K562 (cell line): ENCODE measurements around the gene ZKSCAN4. TPM values are rescaled to one million over a fixed set of nuclear protein-coding genes. Genes with fewer than 3 reads are reported as not detected.

Source experiments
- BRCA1 ChIP-seq, 2 experiments: fragments of 450-650 bp in 1 of 2; sonication (generic) in 1 of 2; formaldehyde crosslinking in 1 of 2; IDR thresholded peaks; 2 replicates each; pipeline versions ENCODE4 v1.5.0 to v1.6.1; 2017 to 2020; ENCODE audit warnings: mild to moderate bottlenecking in 1 of 2, missing genetic modification reagents in 1 of 2
- BRD4 ChIP-seq: fragments of 200-600 bp; sonication (generic); IDR thresholded peaks from 2 replicates; pipeline ENCODE4 v1.6.1; 2017; ENCODE audit warnings: inconsistent platforms
- CBFA2T2 ChIP-seq: fragments of 450-650 bp; conservative IDR thresholded peaks from 2 replicates; pipeline ENCODE4 v1.6.1; 2017; ENCODE audit warnings: mild to moderate bottlenecking
- ILK ChIP-seq: fragments of 450-650 bp; IDR thresholded peaks from 2 replicates; pipeline ENCODE4 v1.6.1; 2016; ENCODE audit warnings: missing genetic modification characterization, low read depth, mild to moderate bottlenecking, missing compliant biosample characterization, moderate library complexity, borderline replicate concordance
- MXI1 ChIP-seq: IDR thresholded peaks from 2 replicates; pipeline ENCODE4 v1.6.1; 2011; ENCODE audit warnings: low read depth, mild to moderate bottlenecking, improper control_type of control experiment, low read length
- NELFE ChIP-seq: IDR thresholded peaks from 2 replicates; pipeline ENCODE4 v1.6.1; 2011; ENCODE audit warnings: mild to moderate bottlenecking; ENCODE audit not compliant: insufficient read depth, insufficient read length
- POLR3G ChIP-seq: IDR thresholded peaks from 2 replicates; pipeline ENCODE4 v1.6.1; 2011; ENCODE audit not compliant: insufficient read length, insufficient replicate concordance; ENCODE audit errors: extremely low read depth
- RBM14 ChIP-seq: fragments of 200-400 bp; formaldehyde crosslinking; IDR thresholded peaks from 2 replicates; pipeline ENCODE4 v1.6.1; 2018; ENCODE audit warnings: low read depth, mild to moderate bottlenecking, low read length, moderate library complexity, borderline replicate concordance; ENCODE audit not compliant: insufficient read depth
- SREBF1 ChIP-seq: fragments of 150-350 bp; IDR thresholded peaks from 2 replicates; pipeline ENCODE4 v1.6.1; 2014; ENCODE audit warnings: antibody characterized with exemption, low read depth, low read length, borderline replicate concordance
- SREBF2 ChIP-seq: sonication (generic); formaldehyde crosslinking; IDR thresholded peaks from 2 replicates; pipeline ENCODE4 v1.4.0; 2020; ENCODE audit warnings: mild to moderate bottlenecking, missing genetic modification reagents
- TEAD2 ChIP-seq: fragments of 450-650 bp; IDR thresholded peaks from 2 replicates; pipeline ENCODE4 v1.6.1; 2016; ENCODE audit warnings: missing genetic modification characterization, control low read depth, missing compliant biosample characterization
- ZKSCAN1 ChIP-seq: fragments of 150-350 bp; IDR thresholded peaks from 2 replicates; pipeline ENCODE4 v1.6.1; 2016; ENCODE audit warnings: low read depth, low read length
- ZNF23 ChIP-seq: fragments of 250-450 bp; sonication (Bioruptor Pico); IDR thresholded peaks from 2 replicates; pipeline ENCODE4 v1.4.0; 2020; ENCODE audit warnings: mild to moderate bottlenecking
- ZNF551 ChIP-seq: fragments of 250-450 bp; sonication (Bioruptor Pico); IDR thresholded peaks from 2 replicates; pipeline ENCODE4 v1.5.0; 2021; ENCODE audit warnings: mild to moderate bottlenecking, moderate library complexity
- polyA plus RNA-seq, 8 experiments: library from polyadenylated mRNA; depleted of rRNA in 4 of 8; stranded (reverse) in 5 of 8; unstranded in 3 of 8; fragments of >200 nt; fragmentation: Nextera tagmentation in 2 of 8; fragmentation: Illumina TruSeq in 1 of 8; extraction: Ambion mirVana in 2 of 8; extraction: Trizol in 1 of 8; gene quantifications; 2 replicates each; pipeline versions ENCODE4 v1.2.1 to v1.2.3, GENCODE V29; 2011 to 2014; ENCODE audit warnings: inconsistent platforms in 1 of 8, missing spikeins in 1 of 8
- total RNA-seq, 7 experiments: library from RNA; depleted of rRNA in 6 of 7; stranded (reverse); fragments of >200 nt in 6 of 7; fragmentation: Illumina TruSeq in 2 of 7; extraction: Trizol in 2 of 7; gene quantifications; 2 replicates each; pipeline versions ENCODE4 v1.2.1 to v1.2.3, GENCODE V29; 2011 to 2021; ENCODE audit warnings: low replicate concordance in 1 of 7
- TF ChIP-seq, protein P1 (sequence below): sonication (generic); formaldehyde crosslinking; IDR thresholded peaks from 2 replicates; pipeline ENCODE4 v1.8.1; 2022; ENCODE audit warnings: missing genetic modification reagents
- TF ChIP-seq, protein P2 (sequence below), 3 experiments: fragments of 200-800 bp in 1 of 3; fragments of 250-450 bp in 1 of 3; fragments of 450-650 bp in 1 of 3; sonication (Bioruptor Pico) in 1 of 3; sonication (Bioruptor generic) in 1 of 3; formaldehyde crosslinking in 1 of 3; IDR thresholded peaks; 2 replicates each; pipeline versions ENCODE4 v1.6.1 to v1.8.0; 2016 to 2022; ENCODE audit warnings: mild to moderate bottlenecking in 2 of 3, missing genetic modification characterization in 2 of 3, missing compliant biosample characterization in 1 of 3, moderate library complexity in 1 of 3
- TF ChIP-seq, protein P3 (sequence below): fragments of 250-450 bp; sonication (Bioruptor Pico); IDR thresholded peaks from 2 replicates; pipeline ENCODE4 v1.5.0; 2021
- TF ChIP-seq, protein P4 (sequence below): fragments of 450-650 bp; IDR thresholded peaks from 2 replicates; pipeline ENCODE4 v1.6.1; 2018; ENCODE audit warnings: mild to moderate bottlenecking, low read depth; ENCODE audit not compliant: partially characterized antibody
- TF ChIP-seq, protein P5 (sequence below): fragments of 450-650 bp; IDR thresholded peaks from 2 replicates; pipeline ENCODE4 v1.6.1; 2016; ENCODE audit warnings: low read depth, mild to moderate bottlenecking, moderate library complexity

ZKSCAN4 gene
- total and polyA plus RNA-seq, 9 of the 15 experiments (the other 6 are each of a cell fraction or from before 2014, with no cell fraction given) = 1.2 to 5.3 (median 4.7) TPM

- TF ChIP-seq, protein P1, sequence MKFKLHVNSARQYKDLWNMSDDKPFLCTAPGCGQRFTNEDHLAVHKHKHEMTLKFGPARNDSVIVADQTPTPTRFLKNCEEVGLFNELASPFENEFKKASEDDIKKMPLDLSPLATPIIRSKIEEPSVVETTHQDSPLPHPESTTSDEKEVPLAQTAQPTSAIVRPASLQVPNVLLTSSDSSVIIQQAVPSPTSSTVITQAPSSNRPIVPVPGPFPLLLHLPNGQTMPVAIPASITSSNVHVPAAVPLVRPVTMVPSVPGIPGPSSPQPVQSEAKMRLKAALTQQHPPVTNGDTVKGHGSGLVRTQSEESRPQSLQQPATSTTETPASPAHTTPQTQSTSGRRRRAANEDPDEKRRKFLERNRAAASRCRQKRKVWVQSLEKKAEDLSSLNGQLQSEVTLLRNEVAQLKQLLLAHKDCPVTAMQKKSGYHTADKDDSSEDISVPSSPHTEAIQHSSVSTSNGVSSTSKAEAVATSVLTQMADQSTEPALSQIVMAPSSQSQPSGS = no peak
- no peak for TF ChIP-seq POLR3G
- TF ChIP-seq CBFA2T2 = no peak
- no peak for TF ChIP-seq BRCA1 (IDR thresholded peaks at IDR 0.05)
- TF ChIP-seq BRCA1 (CRISPR knock-in tag; IDR thresholded peaks at IDR 0.05) = no peak
- no peak for TF ChIP-seq SREBF2 (CRISPR knock-in tag)
- TF ChIP-seq RBM14 = no peak
- TF ChIP-seq ZNF551 = no peak
- TF ChIP-seq, protein P2, sequence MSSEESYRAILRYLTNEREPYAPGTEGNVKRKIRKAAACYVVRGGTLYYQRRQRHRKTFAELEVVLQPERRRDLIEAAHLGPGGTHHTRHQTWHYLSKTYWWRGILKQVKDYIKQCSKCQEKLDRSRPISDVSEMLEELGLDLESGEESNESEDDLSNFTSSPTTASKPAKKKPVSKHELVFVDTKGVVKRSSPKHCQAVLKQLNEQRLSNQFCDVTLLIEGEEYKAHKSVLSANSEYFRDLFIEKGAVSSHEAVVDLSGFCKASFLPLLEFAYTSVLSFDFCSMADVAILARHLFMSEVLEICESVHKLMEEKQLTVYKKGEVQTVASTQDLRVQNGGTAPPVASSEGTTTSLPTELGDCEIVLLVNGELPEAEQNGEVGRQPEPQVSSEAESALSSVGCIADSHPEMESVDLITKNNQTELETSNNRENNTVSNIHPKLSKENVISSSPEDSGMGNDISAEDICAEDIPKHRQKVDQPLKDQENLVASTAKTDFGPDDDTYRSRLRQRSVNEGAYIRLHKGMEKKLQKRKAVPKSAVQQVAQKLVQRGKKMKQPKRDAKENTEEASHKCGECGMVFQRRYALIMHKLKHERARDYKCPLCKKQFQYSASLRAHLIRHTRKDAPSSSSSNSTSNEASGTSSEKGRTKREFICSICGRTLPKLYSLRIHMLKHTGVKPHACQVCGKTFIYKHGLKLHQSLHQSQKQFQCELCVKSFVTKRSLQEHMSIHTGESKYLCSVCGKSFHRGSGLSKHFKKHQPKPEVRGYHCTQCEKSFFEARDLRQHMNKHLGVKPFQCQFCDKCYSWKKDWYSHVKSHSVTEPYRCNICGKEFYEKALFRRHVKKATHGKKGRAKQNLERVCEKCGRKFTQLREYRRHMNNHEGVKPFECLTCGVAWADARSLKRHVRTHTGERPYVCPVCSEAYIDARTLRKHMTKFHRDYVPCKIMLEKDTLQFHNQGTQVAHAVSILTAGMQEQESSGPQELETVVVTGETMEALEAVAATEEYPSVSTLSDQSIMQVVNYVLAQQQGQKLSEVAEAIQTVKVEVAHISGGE (CRISPR knock-in tag; IDR thresholded peaks at IDR 0.05) = peak in 2 of 3 experiments; percentile 37 to 69; a peak in 2 of 6 replicates
- TF ChIP-seq, protein P3, sequence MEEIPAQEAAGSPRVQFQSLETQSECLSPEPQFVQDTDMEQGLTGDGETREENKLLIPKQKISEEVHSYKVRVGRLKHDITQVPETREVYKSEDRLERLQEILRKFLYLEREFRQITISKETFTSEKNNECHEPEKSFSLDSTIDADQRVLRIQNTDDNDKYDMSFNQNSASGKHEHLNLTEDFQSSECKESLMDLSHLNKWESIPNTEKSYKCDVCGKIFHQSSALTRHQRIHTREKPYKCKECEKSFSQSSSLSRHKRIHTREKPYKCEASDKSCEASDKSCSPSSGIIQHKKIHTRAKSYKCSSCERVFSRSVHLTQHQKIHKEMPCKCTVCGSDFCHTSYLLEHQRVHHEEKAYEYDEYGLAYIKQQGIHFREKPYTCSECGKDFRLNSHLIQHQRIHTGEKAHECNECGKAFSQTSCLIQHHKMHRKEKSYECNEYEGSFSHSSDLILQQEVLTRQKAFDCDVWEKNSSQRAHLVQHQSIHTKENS = no peak
- TF ChIP-seq TEAD2 (tag) = no peak
- TF ChIP-seq NELFE = no peak
- no peak for TF ChIP-seq ZNF23 (CRISPR knock-in tag)
- peak; percentile 69; the same call in 1 of the 2 replicates for TF ChIP-seq BRD4
- TF ChIP-seq ZKSCAN1 = peak; percentile 65; the same call in 1 of the 2 replicates
- TF ChIP-seq MXI1 = no peak
- TF ChIP-seq, protein P4, sequence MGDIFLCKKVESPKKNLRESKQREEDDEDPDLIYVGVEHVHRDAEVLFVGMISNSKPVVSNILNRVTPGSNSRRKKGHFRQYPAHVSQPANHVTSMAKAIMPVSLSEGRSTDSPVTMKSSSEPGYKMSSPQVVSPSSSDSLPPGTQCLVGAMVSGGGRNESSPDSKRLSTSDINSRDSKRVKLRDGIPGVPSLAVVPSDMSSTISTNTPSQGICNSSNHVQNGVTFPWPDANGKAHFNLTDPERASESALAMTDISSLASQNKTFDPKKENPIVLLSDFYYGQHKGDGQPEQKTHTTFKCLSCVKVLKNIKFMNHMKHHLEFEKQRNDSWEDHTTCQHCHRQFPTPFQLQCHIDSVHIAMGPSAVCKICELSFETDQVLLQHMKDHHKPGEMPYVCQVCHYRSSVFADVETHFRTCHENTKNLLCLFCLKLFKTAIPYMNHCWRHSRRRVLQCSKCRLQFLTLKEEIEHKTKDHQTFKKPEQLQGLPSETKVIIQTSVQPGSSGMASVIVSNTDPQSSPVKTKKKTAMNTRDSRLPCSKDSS = no peak
- TF ChIP-seq, protein P5, sequence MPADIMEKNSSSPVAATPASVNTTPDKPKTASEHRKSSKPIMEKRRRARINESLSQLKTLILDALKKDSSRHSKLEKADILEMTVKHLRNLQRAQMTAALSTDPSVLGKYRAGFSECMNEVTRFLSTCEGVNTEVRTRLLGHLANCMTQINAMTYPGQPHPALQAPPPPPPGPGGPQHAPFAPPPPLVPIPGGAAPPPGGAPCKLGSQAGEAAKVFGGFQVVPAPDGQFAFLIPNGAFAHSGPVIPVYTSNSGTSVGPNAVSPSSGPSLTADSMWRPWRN = no peak
- TF ChIP-seq ILK (tag) = no peak
- no peak for TF ChIP-seq SREBF1
Measured at GRCh38 chr6:28266962-28267694, 15.1 kb upstream of the ZKSCAN4 start, which contains the start of gene ZSCAN26 (continued).
